GM23338 (cell line): ENCODE results near the gene PML. TPM values are rescaled to one million over a fixed set of nuclear protein-coding genes. Genes with fewer than 3 reads are reported as not detected.

Source experiments
- NANOG ChIP-seq: IDR thresholded peaks from 2 replicates; pipeline ENCODE4 v1.6.1; 2016; ENCODE audit warnings: antibody characterized with exemption, borderline replicate concordance
- REST ChIP-seq: IDR thresholded peaks from one replicate; pipeline ENCODE4 v1.6.1; 2018; ENCODE audit warnings: antibody characterized with exemption; ENCODE audit not compliant: unreplicated experiment
- ZNF331 ChIP-seq: fragments of 250-450 bp; sonication (Bioruptor Pico); IDR thresholded peaks from 2 replicates; pipeline ENCODE4 v1.5.0; 2020; ENCODE audit warnings: low read depth, mild to moderate bottlenecking, moderate library complexity
- ZNF462 ChIP-seq: fragments of 250-450 bp; sonication (Bioruptor Pico); IDR thresholded peaks from 2 replicates; pipeline ENCODE4 v1.5.0; 2020; ENCODE audit warnings: mild to moderate bottlenecking, moderate library complexity
- polyA plus RNA-seq: library from polyadenylated mRNA; unstranded; fragments of >200 nt; fragmentation: Nextera tagmentation; extraction: Ambion mirVana; gene quantifications from 2 replicates; pipeline ENCODE4 v1.2.1, GENCODE V29; 2016
- total RNA-seq: library from RNA; depleted of rRNA; stranded (reverse); fragments of >200 nt; shearing (Covaris generic); gene quantifications from 2 replicates; pipeline ENCODE4 v1.2.3, GENCODE V29; 2014

The PML gene
- total and polyA plus RNA-seq, 2 experiments from 2014 or later, result 19.0 to 73.1 TPM

- no peak for TF ChIP-seq REST
- no peak for TF ChIP-seq ZNF331 (CRISPR knock-in tag)
- no peak for TF ChIP-seq ZNF462 (CRISPR knock-in tag)
- TF ChIP-seq NANOG, result no peak
These were observed 25.3 kb upstream of the PML start (continued) for GRCh38 chr15:73969151-73969759.
